HL-60 (cell line): ENCODE data around the gene PRRT1.

Experiments used
- DNase-seq, 2 experiments: peaks; one replicate each; pipeline ENCODE4 v3.0.0-alpha.2; 2010 to 2020; ENCODE audit warnings: low read depth in 1 of 2, low spot score in 1 of 2
- H3K27ac ChIP-seq: fragments of 250-450 bp; sonication (Bioruptor Pico); replicated peaks from 2 replicates; pipeline ENCODE4 v1.5.1; 2020; ENCODE audit warnings: mild to moderate bottlenecking, moderate library complexity
- H3K27me3 ChIP-seq: fragments of 250-450 bp; sonication (Bioruptor Pico); 2 replicates; pipeline ENCODE4 v1.5.1; 2021; ENCODE audit warnings: mild to moderate bottlenecking, moderate library complexity; ENCODE audit not compliant: insufficient read depth, poor library complexity, severe bottlenecking
- H3K4me3 ChIP-seq: replicated peaks from 2 replicates; pipeline ENCODE4 v1.5.1; 2011; ENCODE audit warnings: mild to moderate bottlenecking, control low read depth, low read length; ENCODE audit not compliant: insufficient read depth
- GABPA ChIP-seq: IDR thresholded peaks from 2 replicates; pipeline ENCODE4 v1.6.1; 2012; ENCODE audit warnings: low read depth
- POLR2AphosphoS5 ChIP-seq: IDR thresholded peaks from 2 replicates; pipeline ENCODE4 v1.6.1; 2012; ENCODE audit warnings: low read depth
- SPI1 ChIP-seq: IDR thresholded peaks from 2 replicates; pipeline ENCODE4 v1.6.1; 2012; ENCODE audit warnings: low read depth, mild to moderate bottlenecking, borderline replicate concordance
- TF ChIP-seq, protein P1 (sequence below): IDR thresholded peaks from 2 replicates; pipeline ENCODE4 v1.6.1; 2012; ENCODE audit warnings: low read depth; ENCODE audit not compliant: insufficient replicate concordance
- TF ChIP-seq, protein P2 (sequence below): IDR thresholded peaks from one replicate; pipeline ENCODE4 v1.5.1; 2011; ENCODE audit warnings: low read length, control low read depth, inconsistent platforms; ENCODE audit not compliant: insufficient read depth

PRRT1 gene

DNA sequence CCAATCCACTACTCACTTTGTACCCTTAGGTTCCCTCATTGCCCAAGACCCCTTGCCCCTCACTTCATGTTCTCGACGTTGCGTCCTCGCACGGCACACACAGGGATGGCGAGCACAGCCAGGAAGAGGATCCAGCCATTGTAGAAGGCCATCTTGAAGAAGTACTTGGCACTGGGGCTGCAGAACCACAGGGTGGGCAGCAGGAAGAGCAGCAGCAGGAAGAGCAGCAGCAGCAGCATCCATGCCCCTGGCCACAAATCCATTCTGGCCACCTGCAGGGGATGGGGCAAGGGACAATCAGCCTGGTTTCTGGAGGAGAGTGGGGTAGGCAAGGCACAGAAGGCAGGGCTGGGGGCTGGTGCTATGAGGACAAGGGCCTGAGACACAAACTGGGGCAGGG, 19.5 kb upstream of the PRRT1 start:
- Histone ChIP-seq H3K4me3 (no peak overlapping the region), H3K27me3 (no peaks in the 10 kb centered on the region), H3K27ac (no peak overlapping the region)
- TF ChIP-seq GABPA = no peak
- TF ChIP-seq SPI1 = no peak
- TF ChIP-seq, protein P1, sequence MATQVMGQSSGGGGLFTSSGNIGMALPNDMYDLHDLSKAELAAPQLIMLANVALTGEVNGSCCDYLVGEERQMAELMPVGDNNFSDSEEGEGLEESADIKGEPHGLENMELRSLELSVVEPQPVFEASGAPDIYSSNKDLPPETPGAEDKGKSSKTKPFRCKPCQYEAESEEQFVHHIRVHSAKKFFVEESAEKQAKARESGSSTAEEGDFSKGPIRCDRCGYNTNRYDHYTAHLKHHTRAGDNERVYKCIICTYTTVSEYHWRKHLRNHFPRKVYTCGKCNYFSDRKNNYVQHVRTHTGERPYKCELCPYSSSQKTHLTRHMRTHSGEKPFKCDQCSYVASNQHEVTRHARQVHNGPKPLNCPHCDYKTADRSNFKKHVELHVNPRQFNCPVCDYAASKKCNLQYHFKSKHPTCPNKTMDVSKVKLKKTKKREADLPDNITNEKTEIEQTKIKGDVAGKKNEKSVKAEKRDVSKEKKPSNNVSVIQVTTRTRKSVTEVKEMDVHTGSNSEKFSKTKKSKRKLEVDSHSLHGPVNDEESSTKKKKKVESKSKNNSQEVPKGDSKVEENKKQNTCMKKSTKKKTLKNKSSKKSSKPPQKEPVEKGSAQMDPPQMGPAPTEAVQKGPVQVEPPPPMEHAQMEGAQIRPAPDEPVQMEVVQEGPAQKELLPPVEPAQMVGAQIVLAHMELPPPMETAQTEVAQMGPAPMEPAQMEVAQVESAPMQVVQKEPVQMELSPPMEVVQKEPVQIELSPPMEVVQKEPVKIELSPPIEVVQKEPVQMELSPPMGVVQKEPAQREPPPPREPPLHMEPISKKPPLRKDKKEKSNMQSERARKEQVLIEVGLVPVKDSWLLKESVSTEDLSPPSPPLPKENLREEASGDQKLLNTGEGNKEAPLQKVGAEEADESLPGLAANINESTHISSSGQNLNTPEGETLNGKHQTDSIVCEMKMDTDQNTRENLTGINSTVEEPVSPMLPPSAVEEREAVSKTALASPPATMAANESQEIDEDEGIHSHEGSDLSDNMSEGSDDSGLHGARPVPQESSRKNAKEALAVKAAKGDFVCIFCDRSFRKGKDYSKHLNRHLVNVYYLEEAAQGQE = no peak
- TF ChIP-seq, protein P2, sequence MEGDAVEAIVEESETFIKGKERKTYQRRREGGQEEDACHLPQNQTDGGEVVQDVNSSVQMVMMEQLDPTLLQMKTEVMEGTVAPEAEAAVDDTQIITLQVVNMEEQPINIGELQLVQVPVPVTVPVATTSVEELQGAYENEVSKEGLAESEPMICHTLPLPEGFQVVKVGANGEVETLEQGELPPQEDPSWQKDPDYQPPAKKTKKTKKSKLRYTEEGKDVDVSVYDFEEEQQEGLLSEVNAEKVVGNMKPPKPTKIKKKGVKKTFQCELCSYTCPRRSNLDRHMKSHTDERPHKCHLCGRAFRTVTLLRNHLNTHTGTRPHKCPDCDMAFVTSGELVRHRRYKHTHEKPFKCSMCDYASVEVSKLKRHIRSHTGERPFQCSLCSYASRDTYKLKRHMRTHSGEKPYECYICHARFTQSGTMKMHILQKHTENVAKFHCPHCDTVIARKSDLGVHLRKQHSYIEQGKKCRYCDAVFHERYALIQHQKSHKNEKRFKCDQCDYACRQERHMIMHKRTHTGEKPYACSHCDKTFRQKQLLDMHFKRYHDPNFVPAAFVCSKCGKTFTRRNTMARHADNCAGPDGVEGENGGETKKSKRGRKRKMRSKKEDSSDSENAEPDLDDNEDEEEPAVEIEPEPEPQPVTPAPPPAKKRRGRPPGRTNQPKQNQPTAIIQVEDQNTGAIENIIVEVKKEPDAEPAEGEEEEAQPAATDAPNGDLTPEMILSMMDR = no peak
- no peak for TF ChIP-seq POLR2AphosphoS5
- DNase-seq = no peak

DNA sequence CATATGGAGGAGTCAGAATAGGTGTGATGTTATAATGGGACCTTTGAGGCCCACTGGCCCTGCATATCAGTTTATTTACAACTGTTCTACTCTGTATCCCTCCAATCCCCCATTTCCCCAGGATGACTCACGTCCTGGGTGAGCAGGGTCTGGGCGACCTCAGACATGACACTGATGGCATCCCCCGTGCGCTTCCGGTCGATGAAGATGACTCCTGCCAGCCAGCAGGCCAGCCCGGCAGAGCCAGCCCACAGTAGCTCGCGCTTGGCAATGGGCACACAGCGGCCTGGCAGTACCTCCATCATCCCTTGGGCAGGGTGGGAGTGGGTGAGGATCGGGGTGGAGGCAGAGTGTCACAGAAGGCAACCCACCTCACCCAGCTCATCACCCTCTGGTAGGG, 18.6 kb upstream of the PRRT1 start:
- Histone ChIP-seq H3K27ac (no peak overlapping the region), H3K27me3 (no peaks in the 10 kb centered on the region), H3K4me3 (no peak overlapping the region)
- no peak for DNase-seq
- TF ChIP-seq, protein P2 = no peak
- no peak for TF ChIP-seq GABPA

DNA sequence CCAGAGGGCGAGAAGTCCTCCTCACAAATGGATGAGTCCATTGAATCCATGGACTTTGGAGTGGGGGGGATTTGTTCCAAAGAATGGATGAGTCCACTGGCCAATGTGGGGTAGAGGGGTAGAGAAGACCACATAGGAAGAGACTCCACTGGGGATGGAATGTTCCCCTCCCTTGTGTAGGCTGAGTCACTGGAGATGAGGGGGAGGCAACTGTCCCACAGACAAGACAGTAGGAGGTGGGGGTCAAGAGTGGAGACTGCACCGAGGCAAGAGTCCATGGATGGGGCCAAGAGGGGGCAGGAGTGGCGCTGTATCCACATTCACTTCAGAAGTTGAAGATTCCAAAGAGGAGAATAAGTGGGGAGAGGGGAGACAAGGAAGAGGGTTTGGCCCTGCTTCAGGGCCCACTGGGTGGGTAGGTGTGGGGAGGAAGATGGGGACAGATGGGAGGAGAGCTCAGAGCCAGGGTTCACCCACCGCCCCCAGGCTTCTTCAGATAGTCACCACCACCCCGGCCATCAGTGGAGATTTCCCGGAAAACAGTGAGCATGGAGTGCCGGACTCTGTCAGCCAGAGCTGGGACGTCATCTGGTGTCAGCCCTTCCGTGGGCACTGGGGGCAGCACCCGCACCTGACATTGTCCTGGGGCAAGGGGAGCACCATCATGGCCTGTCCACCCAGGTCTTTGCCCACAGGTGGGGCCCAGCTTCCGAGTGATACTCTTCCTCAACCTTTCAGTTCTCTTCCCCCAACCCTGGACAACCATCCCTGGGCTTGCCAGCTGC, 17.3 kb upstream of the PRRT1 start:
- no peak for DNase-seq
- H3K4me3 ChIP-seq = no peak overlapping the region
- no peaks in the 10 kb centered on the region for H3K27me3 ChIP-seq
- TF ChIP-seq, protein P2 = no peak
- no peak for TF ChIP-seq POLR2AphosphoS5
- TF ChIP-seq SPI1 = no peak
- TF ChIP-seq, protein P1 = no peak
- no peak for TF ChIP-seq GABPA
- H3K27ac ChIP-seq = no peak overlapping the region

DNA sequence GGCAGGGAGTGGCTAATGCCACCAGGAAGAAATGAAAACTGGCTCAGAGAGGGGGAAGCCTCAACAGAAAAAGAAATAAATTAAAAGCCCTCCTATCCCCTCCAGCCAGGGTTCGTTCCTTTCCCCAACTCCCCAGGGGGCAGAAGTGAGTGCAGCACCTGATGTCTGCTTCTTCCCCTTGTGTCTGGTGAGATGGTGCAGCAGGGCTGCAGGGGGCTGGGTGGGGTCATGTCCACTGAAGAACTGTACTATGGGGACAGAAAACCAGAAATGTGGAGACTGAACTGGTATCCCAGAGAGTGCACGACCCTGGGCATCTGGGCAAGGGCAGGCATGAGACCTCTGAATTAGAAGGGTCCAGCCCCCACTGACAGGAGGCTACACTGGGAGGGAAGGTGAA, 16.6 kb upstream of the PRRT1 start:
- DNase-seq = no peak
- H3K27me3 ChIP-seq = no peaks in the 10 kb centered on the region
- TF ChIP-seq, protein P1 = no peak
- no peak overlapping the region for H3K4me3 ChIP-seq
- no peak overlapping the region for H3K27ac ChIP-seq
